ENCODE results near the gene RO60. TPM values are rescaled to one million over a fixed set of nuclear protein-coding genes. Genes with fewer than 3 reads are reported as not detected.

The RO60 gene
- total and polyA plus RNA-seq, 2 of the 13 experiments (the other 11 are each of a cell fraction or from before 2014, with no cell fraction given): 20.3 to 53.7 TPM

DNA sequence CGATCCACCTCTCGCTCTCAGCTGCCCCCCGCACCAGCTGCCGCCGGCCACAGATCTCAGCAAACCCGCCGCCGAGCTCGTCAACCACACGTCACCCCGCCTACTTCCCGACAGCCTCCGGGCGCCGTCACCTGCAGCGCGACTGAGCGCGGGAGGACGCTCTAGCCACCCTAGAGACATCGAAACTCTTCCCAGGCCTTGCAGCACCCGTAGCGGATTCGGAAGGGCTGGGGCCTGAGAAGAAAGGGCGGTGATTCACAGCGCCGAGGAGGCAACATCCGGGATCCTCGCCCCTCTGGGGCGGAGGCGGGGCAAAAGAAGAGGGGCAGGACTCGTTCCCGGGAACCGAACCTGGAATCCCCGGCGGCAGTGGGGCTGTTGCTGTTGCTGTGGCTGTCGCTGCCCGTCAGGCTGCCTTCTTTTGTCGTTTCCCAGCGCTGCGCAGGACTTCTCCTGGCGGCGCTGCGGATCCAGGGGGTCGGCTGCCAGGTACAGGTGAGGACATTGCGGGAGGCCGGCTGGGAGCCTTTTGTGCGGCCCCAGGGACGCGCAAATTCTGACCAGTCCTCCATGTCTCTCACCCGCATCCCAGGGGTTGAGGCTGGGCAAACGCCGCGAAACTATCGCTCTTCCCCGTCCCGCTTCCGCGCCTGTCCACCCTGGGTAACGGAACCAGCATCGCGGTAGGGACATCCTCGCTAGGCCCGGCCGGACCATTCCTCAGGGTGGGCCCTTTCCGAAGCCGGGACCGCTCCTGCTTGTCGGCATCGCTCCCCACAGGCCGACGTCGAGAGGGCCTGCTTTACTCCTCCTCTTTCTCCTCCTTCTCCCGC lies at the start of gene RO60, which contains the start of gene UCHL5 (continued):
- peak; percentile 97 for TF ChIP-seq ATF2 (CRISPR knock-in tag; IDR thresholded peaks at IDR 0.05)
- peak; percentile 97 for TF ChIP-seq KAT8 (CRISPR knock-in tag; IDR thresholded peaks at IDR 0.05)
- TF ChIP-seq MZF1 (CRISPR knock-in tag; IDR thresholded peaks at IDR 0.05; ENCODE audit: borderline replicate concordance): peak; percentile 11; the same call in 1 of the 2 replicates
- peak; percentile 60 for TF ChIP-seq HCFC1 (IDR thresholded peaks at IDR 0.05; ENCODE audit: low read depth, low read length)
- peak; percentile 98 for TF ChIP-seq ERF (CRISPR knock-in tag; IDR thresholded peaks at IDR 0.05)
- TF ChIP-seq PTBP1 (IDR thresholded peaks at IDR 0.05; ENCODE audit: low read depth, low read length, poor library complexity, severe bottlenecking): peak; percentile 20
- TF ChIP-seq ZNF577 (CRISPR knock-in tag; IDR thresholded peaks at IDR 0.05; ENCODE audit: borderline replicate concordance, low read depth): no peak
- no peak; the same call in 1 of the 2 replicates for TF ChIP-seq NCOR1 (IDR thresholded peaks at IDR 0.05; ENCODE audit: borderline replicate concordance, low read length)
- TF ChIP-seq, protein P1, sequence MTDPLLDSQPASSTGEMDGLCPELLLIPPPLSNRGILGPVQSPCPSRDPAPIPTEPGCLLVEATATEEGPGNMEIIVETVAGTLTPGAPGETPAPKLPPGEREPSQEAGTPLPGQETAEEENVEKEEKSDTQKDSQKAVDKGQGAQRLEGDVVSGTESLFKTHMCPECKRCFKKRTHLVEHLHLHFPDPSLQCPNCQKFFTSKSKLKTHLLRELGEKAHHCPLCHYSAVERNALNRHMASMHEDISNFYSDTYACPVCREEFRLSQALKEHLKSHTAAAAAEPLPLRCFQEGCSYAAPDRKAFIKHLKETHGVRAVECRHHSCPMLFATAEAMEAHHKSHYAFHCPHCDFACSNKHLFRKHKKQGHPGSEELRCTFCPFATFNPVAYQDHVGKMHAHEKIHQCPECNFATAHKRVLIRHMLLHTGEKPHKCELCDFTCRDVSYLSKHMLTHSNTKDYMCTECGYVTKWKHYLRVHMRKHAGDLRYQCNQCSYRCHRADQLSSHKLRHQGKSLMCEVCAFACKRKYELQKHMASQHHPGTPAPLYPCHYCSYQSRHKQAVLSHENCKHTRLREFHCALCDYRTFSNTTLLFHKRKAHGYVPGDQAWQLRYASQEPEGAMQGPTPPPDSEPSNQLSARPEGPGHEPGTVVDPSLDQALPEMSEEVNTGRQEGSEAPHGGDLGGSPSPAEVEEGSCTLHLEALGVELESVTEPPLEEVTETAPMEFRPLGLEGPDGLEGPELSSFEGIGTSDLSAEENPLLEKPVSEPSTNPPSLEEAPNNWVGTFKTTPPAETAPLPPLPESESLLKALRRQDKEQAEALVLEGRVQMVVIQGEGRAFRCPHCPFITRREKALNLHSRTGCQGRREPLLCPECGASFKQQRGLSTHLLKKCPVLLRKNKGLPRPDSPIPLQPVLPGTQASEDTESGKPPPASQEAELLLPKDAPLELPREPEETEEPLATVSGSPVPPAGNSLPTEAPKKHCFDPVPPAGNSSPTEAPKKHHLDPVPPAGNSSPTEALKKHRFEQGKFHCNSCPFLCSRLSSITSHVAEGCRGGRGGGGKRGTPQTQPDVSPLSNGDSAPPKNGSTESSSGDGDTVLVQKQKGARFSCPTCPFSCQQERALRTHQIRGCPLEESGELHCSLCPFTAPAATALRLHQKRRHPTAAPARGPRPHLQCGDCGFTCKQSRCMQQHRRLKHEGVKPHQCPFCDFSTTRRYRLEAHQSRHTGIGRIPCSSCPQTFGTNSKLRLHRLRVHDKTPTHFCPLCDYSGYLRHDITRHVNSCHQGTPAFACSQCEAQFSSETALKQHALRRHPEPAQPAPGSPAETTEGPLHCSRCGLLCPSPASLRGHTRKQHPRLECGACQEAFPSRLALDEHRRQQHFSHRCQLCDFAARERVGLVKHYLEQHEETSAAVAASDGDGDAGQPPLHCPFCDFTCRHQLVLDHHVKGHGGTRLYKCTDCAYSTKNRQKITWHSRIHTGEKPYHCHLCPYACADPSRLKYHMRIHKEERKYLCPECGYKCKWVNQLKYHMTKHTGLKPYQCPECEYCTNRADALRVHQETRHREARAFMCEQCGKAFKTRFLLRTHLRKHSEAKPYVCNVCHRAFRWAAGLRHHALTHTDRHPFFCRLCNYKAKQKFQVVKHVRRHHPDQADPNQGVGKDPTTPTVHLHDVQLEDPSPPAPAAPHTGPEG (CRISPR knock-in tag; IDR thresholded peaks at IDR 0.05): peak; percentile 28; the same call in 1 of the 2 replicates
- TF ChIP-seq, protein P2, sequence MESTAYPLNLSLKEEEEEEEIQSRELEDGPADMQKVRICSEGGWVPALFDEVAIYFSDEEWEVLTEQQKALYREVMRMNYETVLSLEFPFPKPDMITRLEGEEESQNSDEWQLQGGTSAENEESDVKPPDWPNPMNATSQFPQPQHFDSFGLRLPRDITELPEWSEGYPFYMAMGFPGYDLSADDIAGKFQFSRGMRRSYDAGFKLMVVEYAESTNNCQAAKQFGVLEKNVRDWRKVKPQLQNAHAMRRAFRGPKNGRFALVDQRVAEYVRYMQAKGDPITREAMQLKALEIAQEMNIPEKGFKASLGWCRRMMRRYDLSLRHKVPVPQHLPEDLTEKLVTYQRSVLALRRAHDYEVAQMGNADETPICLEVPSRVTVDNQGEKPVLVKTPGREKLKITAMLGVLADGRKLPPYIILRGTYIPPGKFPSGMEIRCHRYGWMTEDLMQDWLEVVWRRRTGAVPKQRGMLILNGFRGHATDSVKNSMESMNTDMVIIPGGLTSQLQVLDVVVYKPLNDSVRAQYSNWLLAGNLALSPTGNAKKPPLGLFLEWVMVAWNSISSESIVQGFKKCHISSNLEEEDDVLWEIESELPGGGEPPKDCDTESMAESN (CRISPR knock-in tag; conservative IDR thresholded peaks at IDR 0.05): peak; percentile 99
- 0 out of 2 replicates have a peak, but pooled peaks have one; percentile 67 for TF ChIP-seq ZBTB3 (CRISPR knock-in tag; IDR thresholded peaks at IDR 0.05; ENCODE audit: borderline replicate concordance, low read depth)
- TF ChIP-seq, protein P3, sequence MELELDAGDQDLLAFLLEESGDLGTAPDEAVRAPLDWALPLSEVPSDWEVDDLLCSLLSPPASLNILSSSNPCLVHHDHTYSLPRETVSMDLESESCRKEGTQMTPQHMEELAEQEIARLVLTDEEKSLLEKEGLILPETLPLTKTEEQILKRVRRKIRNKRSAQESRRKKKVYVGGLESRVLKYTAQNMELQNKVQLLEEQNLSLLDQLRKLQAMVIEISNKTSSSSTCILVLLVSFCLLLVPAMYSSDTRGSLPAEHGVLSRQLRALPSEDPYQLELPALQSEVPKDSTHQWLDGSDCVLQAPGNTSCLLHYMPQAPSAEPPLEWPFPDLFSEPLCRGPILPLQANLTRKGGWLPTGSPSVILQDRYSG (CRISPR knock-in tag; IDR thresholded peaks at IDR 0.05): peak; percentile 59; the same call in 1 of the 2 replicates
- TF ChIP-seq, protein P4, sequence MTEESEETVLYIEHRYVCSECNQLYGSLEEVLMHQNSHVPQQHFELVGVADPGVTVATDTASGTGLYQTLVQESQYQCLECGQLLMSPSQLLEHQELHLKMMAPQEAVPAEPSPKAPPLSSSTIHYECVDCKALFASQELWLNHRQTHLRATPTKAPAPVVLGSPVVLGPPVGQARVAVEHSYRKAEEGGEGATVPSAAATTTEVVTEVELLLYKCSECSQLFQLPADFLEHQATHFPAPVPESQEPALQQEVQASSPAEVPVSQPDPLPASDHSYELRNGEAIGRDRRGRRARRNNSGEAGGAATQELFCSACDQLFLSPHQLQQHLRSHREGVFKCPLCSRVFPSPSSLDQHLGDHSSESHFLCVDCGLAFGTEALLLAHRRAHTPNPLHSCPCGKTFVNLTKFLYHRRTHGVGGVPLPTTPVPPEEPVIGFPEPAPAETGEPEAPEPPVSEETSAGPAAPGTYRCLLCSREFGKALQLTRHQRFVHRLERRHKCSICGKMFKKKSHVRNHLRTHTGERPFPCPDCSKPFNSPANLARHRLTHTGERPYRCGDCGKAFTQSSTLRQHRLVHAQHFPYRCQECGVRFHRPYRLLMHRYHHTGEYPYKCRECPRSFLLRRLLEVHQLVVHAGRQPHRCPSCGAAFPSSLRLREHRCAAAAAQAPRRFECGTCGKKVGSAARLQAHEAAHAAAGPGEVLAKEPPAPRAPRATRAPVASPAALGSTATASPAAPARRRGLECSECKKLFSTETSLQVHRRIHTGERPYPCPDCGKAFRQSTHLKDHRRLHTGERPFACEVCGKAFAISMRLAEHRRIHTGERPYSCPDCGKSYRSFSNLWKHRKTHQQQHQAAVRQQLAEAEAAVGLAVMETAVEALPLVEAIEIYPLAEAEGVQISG (CRISPR knock-in tag; IDR thresholded peaks at IDR 0.05): peak; percentile 99

All from HepG2 (cell line).